Measurements from ENCODE around the gene CHKA. TPM values are rescaled to one million over a fixed set of nuclear protein-coding genes. Genes with fewer than 3 reads are reported as not detected.

The CHKA gene
- total and polyA plus RNA-seq, 2 experiments from 2014 or later, result 37.1 to 94.4 TPM

GRCh38 chr11:68115285-68115684 is 5.9 kb downstream of the CHKA start (continued):
- TF ChIP-seq ETS1 (IDR thresholded peaks at IDR 0.05) (no peak), EZH2 (IDR thresholded peaks at IDR 0.05; ENCODE audit: low read depth, unreplicated experiment) (no peak), POLR2AphosphoS5 (IDR thresholded peaks at IDR 0.05; ENCODE audit: low read depth) (no peak)

DNA sequence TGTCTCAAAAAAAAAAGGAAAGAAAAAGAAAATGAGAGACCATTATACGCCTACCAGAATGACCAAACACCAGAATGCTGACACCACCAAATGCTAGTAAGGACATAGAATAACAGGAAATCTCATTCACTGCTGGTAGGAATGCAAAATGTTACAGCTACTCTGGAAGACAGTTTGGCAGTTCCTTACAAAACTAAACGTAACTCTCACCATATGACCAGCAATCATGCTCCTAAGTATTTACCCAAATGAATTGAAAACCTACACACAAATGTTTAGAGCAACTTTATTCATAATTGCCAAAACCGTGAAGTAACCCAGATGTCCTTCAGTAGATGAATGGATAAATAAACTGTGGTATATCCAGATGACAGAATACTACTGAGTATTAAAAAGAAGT is 7.2 kb downstream of the CHKA start:
- no peaks in the 10 kb centered on the region; the same call in 2 of the 3 replicates for H3K9me3 Mint-ChIP-seq
- Histone ChIP-seq H3K9me2 (ENCODE audit: insufficient read depth) (no peaks in the 10 kb centered on the region), H3K4me2 (no peak overlapping the region), H3K36me3 (ENCODE audit: insufficient read depth) (peaks cover 6% of the 10 kb centered on the region; the same call in 1 of the 2 replicates), H3K79me2 (replicated peaks; ENCODE audit: insufficient read depth) (peaks cover 100% of the 10 kb centered on the region), H3K4me1 (ENCODE audit: insufficient read depth) (peaks cover 26% of the 10 kb centered on the region), H3K4me3 (no peak overlapping the region), H4K20me1 (replicated peaks; ENCODE audit: insufficient read depth) (peaks cover 84% of the 10 kb centered on the region), H3K27ac (ENCODE audit: low read depth) (0 out of 2 replicates have a peak overlapping the region, but pooled peaks have one; percentile 28), H3F3A (replicated peaks; ENCODE audit: low read depth) (peaks cover 19% of the 10 kb centered on the region), H2AFZ (no peak overlapping the region), H3K27me3 (ENCODE audit: insufficient read depth) (no peaks in the 10 kb centered on the region)
- H3K4me1 Mint-ChIP-seq, result peaks cover 34% of the 10 kb centered on the region
- no peak for DNase-seq (ENCODE audit: low spot score)
- no peak overlapping the region for H3K27ac Mint-ChIP-seq
- H3K4me3 Mint-ChIP-seq, result no peak overlapping the region
- no peak for TF ChIP-seq NANOG (IDR thresholded peaks at IDR 0.05; ENCODE audit: borderline replicate concordance)
- no peak for ATAC-seq
- H3K27me3 Mint-ChIP-seq (ENCODE audit: insufficient read depth, low read depth, poor library complexity), result peaks cover 8% of the 10 kb centered on the region
- H3K36me3 Mint-ChIP-seq (ENCODE audit: low read depth), result peaks cover 50% of the 10 kb centered on the region

GRCh38 chr11:68107689-68108088 is 13.5 kb downstream of the CHKA start:
- Mint-ChIP-seq H3K9me3 (no peaks in the 10 kb centered on the region; the same call in 2 of the 3 replicates), H3K36me3 (ENCODE audit: low read depth) (peaks cover 21% of the 10 kb centered on the region), H3K4me3 (no peak overlapping the region), H3K27ac (0 out of 2 replicates have a peak overlapping the region, but pooled peaks have one; percentile 7), H3K4me1 (peaks cover 25% of the 10 kb centered on the region), H3K27me3 (ENCODE audit: insufficient read depth, low read depth, poor library complexity) (peaks cover 7% of the 10 kb centered on the region)
- peaks cover 8% of the 10 kb centered on the region; the same call in 1 of the 2 replicates for H3F3A ChIP-seq (replicated peaks; ENCODE audit: low read depth)
- no peak overlapping the region for H2AFZ ChIP-seq
- H3K79me2 ChIP-seq (replicated peaks; ENCODE audit: insufficient read depth), result peaks cover 100% of the 10 kb centered on the region
- DNase-seq (ENCODE audit: low spot score) (no peak), ATAC-seq (no peak; the same call in 1 of the 3 replicates)
- H3K36me3 ChIP-seq (ENCODE audit: insufficient read depth), result no peaks in the 10 kb centered on the region; the same call in 1 of the 2 replicates
- peaks cover 23% of the 10 kb centered on the region for H3K4me1 ChIP-seq (ENCODE audit: insufficient read depth)
- H3K27me3 ChIP-seq (ENCODE audit: insufficient read depth), result no peaks in the 10 kb centered on the region
- H3K4me2 ChIP-seq, result 0 out of 2 replicates have a peak overlapping the region, but pooled peaks have one; percentile 3
- H3K27ac ChIP-seq (ENCODE audit: low read depth), result peak overlapping the region; percentile 80; the same call in 1 of the 2 replicates
- no peaks in the 10 kb centered on the region for H3K9me2 ChIP-seq (ENCODE audit: insufficient read depth)
- H3K4me3 ChIP-seq, result no peak overlapping the region
- H4K20me1 ChIP-seq (replicated peaks; ENCODE audit: insufficient read depth), result peaks cover 73% of the 10 kb centered on the region
- TF ChIP-seq, protein P1, sequence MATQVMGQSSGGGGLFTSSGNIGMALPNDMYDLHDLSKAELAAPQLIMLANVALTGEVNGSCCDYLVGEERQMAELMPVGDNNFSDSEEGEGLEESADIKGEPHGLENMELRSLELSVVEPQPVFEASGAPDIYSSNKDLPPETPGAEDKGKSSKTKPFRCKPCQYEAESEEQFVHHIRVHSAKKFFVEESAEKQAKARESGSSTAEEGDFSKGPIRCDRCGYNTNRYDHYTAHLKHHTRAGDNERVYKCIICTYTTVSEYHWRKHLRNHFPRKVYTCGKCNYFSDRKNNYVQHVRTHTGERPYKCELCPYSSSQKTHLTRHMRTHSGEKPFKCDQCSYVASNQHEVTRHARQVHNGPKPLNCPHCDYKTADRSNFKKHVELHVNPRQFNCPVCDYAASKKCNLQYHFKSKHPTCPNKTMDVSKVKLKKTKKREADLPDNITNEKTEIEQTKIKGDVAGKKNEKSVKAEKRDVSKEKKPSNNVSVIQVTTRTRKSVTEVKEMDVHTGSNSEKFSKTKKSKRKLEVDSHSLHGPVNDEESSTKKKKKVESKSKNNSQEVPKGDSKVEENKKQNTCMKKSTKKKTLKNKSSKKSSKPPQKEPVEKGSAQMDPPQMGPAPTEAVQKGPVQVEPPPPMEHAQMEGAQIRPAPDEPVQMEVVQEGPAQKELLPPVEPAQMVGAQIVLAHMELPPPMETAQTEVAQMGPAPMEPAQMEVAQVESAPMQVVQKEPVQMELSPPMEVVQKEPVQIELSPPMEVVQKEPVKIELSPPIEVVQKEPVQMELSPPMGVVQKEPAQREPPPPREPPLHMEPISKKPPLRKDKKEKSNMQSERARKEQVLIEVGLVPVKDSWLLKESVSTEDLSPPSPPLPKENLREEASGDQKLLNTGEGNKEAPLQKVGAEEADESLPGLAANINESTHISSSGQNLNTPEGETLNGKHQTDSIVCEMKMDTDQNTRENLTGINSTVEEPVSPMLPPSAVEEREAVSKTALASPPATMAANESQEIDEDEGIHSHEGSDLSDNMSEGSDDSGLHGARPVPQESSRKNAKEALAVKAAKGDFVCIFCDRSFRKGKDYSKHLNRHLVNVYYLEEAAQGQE (IDR thresholded peaks at IDR 0.05; ENCODE audit: unreplicated experiment), result no peak
- TF ChIP-seq STAT1 (IDR thresholded peaks at IDR 0.05; ENCODE audit: unreplicated experiment) (no peak), EZH2phosphoT487 (IDR thresholded peaks at IDR 0.05; ENCODE audit: unreplicated experiment) (no peak), ZNF331 (CRISPR knock-in tag; IDR thresholded peaks at IDR 0.05; ENCODE audit: low read depth) (no peak)
- TF ChIP-seq, protein P2, sequence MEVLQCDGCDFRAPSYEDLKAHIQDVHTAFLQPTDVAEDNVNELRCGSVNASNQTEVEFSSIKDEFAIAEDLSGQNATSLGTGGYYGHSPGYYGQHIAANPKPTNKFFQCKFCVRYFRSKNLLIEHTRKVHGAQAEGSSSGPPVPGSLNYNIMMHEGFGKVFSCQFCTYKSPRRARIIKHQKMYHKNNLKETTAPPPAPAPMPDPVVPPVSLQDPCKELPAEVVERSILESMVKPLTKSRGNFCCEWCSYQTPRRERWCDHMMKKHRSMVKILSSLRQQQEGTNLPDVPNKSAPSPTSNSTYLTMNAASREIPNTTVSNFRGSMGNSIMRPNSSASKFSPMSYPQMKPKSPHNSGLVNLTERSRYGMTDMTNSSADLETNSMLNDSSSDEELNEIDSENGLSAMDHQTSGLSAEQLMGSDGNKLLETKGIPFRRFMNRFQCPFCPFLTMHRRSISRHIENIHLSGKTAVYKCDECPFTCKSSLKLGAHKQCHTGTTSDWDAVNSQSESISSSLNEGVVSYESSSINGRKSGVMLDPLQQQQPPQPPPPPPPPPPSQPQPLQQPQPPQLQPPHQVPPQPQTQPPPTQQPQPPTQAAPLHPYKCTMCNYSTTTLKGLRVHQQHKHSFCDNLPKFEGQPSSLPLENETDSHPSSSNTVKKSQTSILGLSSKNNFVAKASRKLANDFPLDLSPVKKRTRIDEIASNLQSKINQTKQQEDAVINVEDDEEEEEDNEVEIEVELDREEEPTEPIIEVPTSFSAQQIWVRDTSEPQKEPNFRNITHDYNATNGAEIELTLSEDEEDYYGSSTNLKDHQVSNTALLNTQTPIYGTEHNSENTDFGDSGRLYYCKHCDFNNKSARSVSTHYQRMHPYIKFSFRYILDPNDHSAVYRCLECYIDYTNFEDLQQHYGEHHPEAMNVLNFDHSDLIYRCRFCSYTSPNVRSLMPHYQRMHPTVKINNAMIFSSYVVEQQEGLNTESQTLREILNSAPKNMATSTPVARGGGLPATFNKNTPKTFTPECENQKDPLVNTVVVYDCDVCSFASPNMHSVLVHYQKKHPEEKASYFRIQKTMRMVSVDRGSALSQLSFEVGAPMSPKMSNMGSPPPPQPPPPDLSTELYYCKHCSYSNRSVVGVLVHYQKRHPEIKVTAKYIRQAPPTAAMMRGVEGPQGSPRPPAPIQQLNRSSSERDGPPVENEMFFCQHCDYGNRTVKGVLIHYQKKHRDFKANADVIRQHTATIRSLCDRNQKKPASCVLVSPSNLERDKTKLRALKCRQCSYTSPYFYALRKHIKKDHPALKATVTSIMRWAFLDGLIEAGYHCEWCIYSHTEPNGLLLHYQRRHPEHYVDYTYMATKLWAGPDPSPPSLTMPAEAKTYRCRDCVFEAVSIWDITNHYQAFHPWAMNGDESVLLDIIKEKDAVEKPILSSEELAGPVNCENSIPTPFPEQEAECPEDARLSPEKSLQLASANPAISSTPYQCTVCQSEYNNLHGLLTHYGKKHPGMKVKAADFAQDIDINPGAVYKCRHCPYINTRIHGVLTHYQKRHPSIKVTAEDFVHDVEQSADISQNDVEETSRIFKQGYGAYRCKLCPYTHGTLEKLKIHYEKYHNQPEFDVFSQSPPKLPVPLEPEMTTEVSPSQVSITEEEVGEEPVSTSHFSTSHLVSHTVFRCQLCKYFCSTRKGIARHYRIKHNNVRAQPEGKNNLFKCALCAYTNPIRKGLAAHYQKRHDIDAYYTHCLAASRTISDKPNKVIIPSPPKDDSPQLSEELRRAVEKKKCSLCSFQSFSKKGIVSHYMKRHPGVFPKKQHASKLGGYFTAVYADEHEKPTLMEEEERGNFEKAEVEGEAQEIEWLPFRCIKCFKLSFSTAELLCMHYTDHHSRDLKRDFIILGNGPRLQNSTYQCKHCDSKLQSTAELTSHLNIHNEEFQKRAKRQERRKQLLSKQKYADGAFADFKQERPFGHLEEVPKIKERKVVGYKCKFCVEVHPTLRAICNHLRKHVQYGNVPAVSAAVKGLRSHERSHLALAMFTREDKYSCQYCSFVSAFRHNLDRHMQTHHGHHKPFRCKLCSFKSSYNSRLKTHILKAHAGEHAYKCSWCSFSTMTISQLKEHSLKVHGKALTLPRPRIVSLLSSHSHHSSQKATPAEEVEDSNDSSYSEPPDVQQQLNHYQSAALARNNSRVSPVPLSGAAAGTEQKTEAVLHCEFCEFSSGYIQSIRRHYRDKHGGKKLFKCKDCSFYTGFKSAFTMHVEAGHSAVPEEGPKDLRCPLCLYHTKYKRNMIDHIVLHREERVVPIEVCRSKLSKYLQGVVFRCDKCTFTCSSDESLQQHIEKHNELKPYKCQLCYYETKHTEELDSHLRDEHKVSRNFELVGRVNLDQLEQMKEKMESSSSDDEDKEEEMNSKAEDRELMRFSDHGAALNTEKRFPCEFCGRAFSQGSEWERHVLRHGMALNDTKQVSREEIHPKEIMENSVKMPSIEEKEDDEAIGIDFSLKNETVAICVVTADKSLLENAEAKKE (CRISPR knock-in tag; IDR thresholded peaks at IDR 0.05), result no peak
